Hepatic stellate cell (primary cell): ENCODE data around the gene NPR2.

Experiments used
- DNase-seq: peaks from one replicate; pipeline ENCODE4 v3.0.0; 2011; ENCODE audit warnings: low spot score

Gene NPR2

DNA sequence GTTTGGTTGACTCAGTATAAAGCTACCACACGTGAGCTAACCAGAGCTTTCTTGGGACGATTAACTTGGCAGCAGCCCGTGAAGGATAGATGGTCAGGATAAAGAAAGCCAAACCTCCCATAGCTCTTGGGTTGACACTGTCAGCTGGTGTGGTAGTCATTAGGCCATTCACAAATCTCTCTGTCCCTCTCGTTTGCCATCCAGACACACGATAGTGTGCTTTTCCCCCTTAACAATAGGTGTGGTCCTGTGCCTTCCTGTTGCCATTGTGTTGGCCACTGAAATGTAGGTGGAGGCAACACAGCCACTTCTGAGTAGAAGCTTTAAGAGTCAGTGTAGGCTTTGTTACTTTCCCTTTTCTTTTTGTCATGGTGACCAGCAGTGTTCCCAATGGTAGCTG, 67.1 kb downstream of the NPR2 start:
- DNase-seq = no peak
